Tibial artery (tissue), 4 donors: ENCODE results near the gene LGALS7.
"Not testable (repeated sequence)": the region's sequence is repeated elsewhere in the genome, so short reads cannot be mapped to it uniquely, and the experiment has no call there.

Source experiments
- DNase-seq, 2 donors: peaks; one replicate each; pipeline ENCODE4 v3.0.0-alpha.2; 2019
- H3K27ac ChIP-seq, 2 donors: fragments of 200-600 bp; sonication (generic) in 1 of 2; 1 replicate in 1 of 2; 2 replicates in 1 of 2; pipeline ENCODE4 v1.5.1; 2018 to 2019; ENCODE audit warnings: mild to moderate bottlenecking in 1 of 2
- H3K27me3 ChIP-seq, 2 donors: fragments of 200-600 bp; sonication (generic) in 1 of 2; one replicate each; pipeline versions ENCODE4 v1.5.1 to v1.6.0; 2016 to 2019
- H3K36me3 ChIP-seq, 3 donors: fragments of 200-600 bp; sonication (generic) in 2 of 3; one replicate each; pipeline ENCODE4 v1.5.1; 2016 to 2019; ENCODE audit warnings: mild to moderate bottlenecking in 2 of 3
- H3K4me1 ChIP-seq, 4 donors: fragments of 200-600 bp; sonication (generic) in 2 of 4; 1 replicate in 3 of 4; 2 replicates in 1 of 4; pipeline ENCODE4 v1.5.1; 2016 to 2019
- H3K4me3 ChIP-seq, 2 donors: fragments of 200-600 bp; sonication (generic) in 1 of 2; 1 replicate in 1 of 2; 2 replicates in 1 of 2; pipeline ENCODE4 v1.5.1; 2018 to 2019; ENCODE audit warnings: mild to moderate bottlenecking in 2 of 2
- H3K9me3 ChIP-seq, 3 donors: fragments of 200-600 bp; sonication (generic) in 1 of 3; one replicate each; pipeline ENCODE4 v1.5.1; 2016 to 2019
- CTCF ChIP-seq, 2 experiments: fragments of 200-600 bp in 1 of 2; fragments of 450-650 bp in 1 of 2; IDR thresholded peaks; one replicate each; pipeline ENCODE4 v1.5.1; 2017 to 2019; ENCODE audit warnings: antibody characterized with exemption in 2 of 2, mild to moderate bottlenecking in 1 of 2, moderate library complexity in 1 of 2
- intact Hi-C: fragments of 100-400 bp; cut with DNase I; formaldehyde crosslinking; loops from one replicate; pipeline ENCODE4 v1.15.0; 2023; ENCODE audit warnings: low total_unique reads

The LGALS7 gene

GRCh38 chr19:38815059-38816001 lies 42.0 kb upstream of the LGALS7 start:
- TF ChIP-seq CTCF (IDR thresholded peaks at IDR 0.05) = no peak
- no peak overlapping the region for H3K4me3 ChIP-seq
- H3K27me3 ChIP-seq = no peaks in the 10 kb centered on the region
- peaks cover 26 to 47% (median 35%) of the 10 kb centered on the region in 3 donors for H3K36me3 ChIP-seq
- intact Hi-C loops = no loop called here
- H3K9me3 ChIP-seq = no peaks in the 10 kb centered on the region
- no peaks in the 10 kb centered on the region for H3K4me1 ChIP-seq
- no peak for DNase-seq
- no peak overlapping the region for H3K27ac ChIP-seq

GRCh38 chr19:38813932-38814331 lies 40.6 kb upstream of the LGALS7 start:
- DNase-seq, H3K27me3 ChIP-seq, intact Hi-C loops, H3K9me3 ChIP-seq, H3K4me3 ChIP-seq, H3K27ac ChIP-seq, H3K4me1 ChIP-seq: not testable (repeated sequence)
- peaks cover 26 to 41% (median 34%) of the 10 kb centered on the region in 3 donors for H3K36me3 ChIP-seq

DNA sequence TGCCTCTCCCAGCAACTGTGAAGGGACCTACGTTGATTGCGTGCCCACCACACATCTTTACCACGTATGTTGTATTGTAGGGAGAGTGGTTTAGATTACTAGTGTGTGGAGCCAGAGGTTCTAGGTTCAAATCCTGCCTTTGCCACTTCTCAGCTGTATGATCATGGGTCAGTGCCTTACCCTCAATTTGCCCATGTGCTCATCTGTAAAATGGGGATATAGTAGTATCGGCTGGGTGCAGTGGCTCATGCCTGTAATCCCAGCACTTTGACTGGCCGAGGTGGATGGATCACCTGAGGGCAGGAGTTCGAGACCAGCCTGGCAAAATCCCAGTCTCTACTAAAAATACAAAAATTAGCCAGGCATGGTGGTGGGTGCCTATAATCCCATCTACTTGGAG lies 40.0 kb upstream of the LGALS7 start:
- Histone ChIP-seq H3K4me1 (no peaks in the 10 kb centered on the region), H3K4me3 (no peak overlapping the region), H3K36me3 (peaks cover 26 to 39% (median 34%) of the 10 kb centered on the region in 3 donors), H3K27me3 (no peaks in the 10 kb centered on the region), H3K27ac (no peak overlapping the region), H3K9me3 (no peaks in the 10 kb centered on the region)
- DNase-seq = no peak
- no peak for TF ChIP-seq CTCF (IDR thresholded peaks at IDR 0.05)
- intact Hi-C loops = no loop called here

GRCh38 chr19:38812841-38813320 lies 39.6 kb upstream of the LGALS7 start, which contains the start of gene LGALS4:
Gene LGALS4 (minus strand): TSS chr19:38812945. CDS start chr19:38812886, 59 bp downstream.
- Histone ChIP-seq H3K4me1 (no peaks in the 10 kb centered on the region), H3K36me3 (peaks cover 26 to 34% (median 32%) of the 10 kb centered on the region in 3 donors), H3K9me3 (no peaks in the 10 kb centered on the region), H3K4me3 (no peak within 1 kb of the TSS), H3K27ac (no peak within 1 kb of the TSS), H3K27me3 (no peaks in the 10 kb centered on the region)
- DNase-seq = no peak
- intact Hi-C loops = no loop called here
- TF ChIP-seq CTCF (IDR thresholded peaks at IDR 0.05) = no peak

GRCh38 chr19:38812009-38812840 lies 38.9 kb upstream of the LGALS7 start:
- Histone ChIP-seq H3K4me1 (no peaks in the 10 kb centered on the region), H3K36me3 (peaks cover 23 to 28% (median 25%) of the 10 kb centered on the region in 3 donors), H3K9me3 (no peaks in the 10 kb centered on the region), H3K4me3 (no peak overlapping the region), H3K27ac (no peak overlapping the region), H3K27me3 (no peaks in the 10 kb centered on the region)
- no peak for DNase-seq
- intact Hi-C loops = no loop called here
- no peak for TF ChIP-seq CTCF (IDR thresholded peaks at IDR 0.05)
